ENCODE data around the gene GET3. TPM values are rescaled to one million over a fixed set of nuclear protein-coding genes. Genes with fewer than 3 reads are reported as not detected.
A peak's percentile ranks its signal among the peaks of the same experiment; 100 is the strongest.

GET3 gene
- total and polyA plus RNA-seq, 2 of the 13 experiments (the other 11 are each of a cell fraction or from before 2014, with no cell fraction given), result 57.7 to 59.4 TPM

DNA sequence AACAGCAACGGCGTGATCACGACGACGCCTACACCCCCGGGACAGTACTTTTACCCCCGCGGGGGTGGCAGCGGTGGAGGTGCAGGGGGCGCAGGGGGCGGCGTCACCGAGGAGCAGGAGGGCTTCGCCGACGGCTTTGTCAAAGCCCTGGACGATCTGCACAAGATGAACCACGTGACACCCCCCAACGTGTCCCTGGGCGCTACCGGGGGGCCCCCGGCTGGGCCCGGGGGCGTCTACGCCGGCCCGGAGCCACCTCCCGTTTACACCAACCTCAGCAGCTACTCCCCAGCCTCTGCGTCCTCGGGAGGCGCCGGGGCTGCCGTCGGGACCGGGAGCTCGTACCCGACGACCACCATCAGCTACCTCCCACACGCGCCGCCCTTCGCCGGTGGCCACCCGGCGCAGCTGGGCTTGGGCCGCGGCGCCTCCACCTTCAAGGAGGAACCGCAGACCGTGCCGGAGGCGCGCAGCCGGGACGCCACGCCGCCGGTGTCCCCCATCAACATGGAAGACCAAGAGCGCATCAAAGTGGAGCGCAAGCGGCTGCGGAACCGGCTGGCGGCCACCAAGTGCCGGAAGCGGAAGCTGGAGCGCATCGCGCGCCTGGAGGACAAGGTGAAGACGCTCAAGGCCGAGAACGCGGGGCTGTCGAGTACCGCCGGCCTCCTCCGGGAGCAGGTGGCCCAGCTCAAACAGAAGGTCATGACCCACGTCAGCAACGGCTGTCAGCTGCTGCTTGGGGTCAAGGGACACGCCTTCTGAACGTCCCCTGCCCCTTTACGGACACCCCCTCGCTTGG lies 55.0 kb downstream of the GET3 start (continued):
- TF ChIP-seq, protein P1, sequence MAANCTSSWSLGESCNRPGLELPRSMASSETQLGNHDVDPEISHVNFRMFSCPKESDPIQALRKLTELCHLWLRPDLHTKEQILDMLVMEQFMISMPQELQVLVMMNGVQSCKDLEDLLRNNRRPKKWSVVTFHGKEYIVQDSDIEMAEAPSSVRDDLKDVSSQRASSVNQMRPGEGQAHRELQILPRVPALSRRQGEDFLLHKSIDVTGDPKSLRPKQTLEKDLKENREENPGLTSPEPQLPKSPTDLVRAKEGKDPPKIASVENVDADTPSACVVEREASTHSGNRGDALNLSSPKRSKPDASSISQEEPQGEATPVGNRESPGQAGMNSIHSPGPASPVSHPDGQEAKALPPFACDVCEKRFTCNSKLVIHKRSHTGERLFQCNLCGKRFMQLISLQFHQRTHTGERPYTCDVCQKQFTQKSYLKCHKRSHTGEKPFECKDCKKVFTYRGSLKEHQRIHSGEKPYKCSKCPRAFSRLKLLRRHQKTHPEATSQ (CRISPR knock-in tag; IDR thresholded peaks at IDR 0.05; ENCODE audit: borderline replicate concordance), result no peak
- TF ChIP-seq FOXA3 (CRISPR knock-in tag; IDR thresholded peaks at IDR 0.05), result peak; percentile 40; the same call in 1 of the 2 replicates
- peak; percentile 93 for TF ChIP-seq GABPB1 (CRISPR knock-in tag; IDR thresholded peaks at IDR 0.05)
- no peak for TF ChIP-seq KMT2B (CRISPR knock-in tag; IDR thresholded peaks at IDR 0.05)
- TF ChIP-seq, protein P2, sequence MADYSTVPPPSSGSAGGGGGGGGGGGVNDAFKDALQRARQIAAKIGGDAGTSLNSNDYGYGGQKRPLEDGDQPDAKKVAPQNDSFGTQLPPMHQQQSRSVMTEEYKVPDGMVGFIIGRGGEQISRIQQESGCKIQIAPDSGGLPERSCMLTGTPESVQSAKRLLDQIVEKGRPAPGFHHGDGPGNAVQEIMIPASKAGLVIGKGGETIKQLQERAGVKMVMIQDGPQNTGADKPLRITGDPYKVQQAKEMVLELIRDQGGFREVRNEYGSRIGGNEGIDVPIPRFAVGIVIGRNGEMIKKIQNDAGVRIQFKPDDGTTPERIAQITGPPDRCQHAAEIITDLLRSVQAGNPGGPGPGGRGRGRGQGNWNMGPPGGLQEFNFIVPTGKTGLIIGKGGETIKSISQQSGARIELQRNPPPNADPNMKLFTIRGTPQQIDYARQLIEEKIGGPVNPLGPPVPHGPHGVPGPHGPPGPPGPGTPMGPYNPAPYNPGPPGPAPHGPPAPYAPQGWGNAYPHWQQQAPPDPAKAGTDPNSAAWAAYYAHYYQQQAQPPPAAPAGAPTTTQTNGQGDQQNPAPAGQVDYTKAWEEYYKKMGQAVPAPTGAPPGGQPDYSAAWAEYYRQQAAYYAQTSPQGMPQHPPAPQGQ (CRISPR knock-in tag; IDR thresholded peaks at IDR 0.05; ENCODE audit: borderline replicate concordance), result no peak
- no peak; the same call in none of the 2 replicates for TF ChIP-seq CHCHD3 (CRISPR knock-in tag; IDR thresholded peaks at IDR 0.05)
- no peak for TF ChIP-seq ZNF180 (CRISPR knock-in tag; IDR thresholded peaks at IDR 0.05; ENCODE audit: borderline replicate concordance, low read depth)
- no peak for TF ChIP-seq MAFG (CRISPR knock-in tag; IDR thresholded peaks at IDR 0.05)
- TF ChIP-seq ZFYVE20 (CRISPR knock-in tag; IDR thresholded peaks at IDR 0.05; ENCODE audit: borderline replicate concordance, low read depth), result no peak
- no peak for TF ChIP-seq ZNF674 (CRISPR knock-in tag; IDR thresholded peaks at IDR 0.05; ENCODE audit: low read depth)
- TF ChIP-seq IRX3 (CRISPR knock-in tag; IDR thresholded peaks at IDR 0.05; ENCODE audit: borderline replicate concordance, low read depth), result 0 out of 2 replicates have a peak, but pooled peaks have one; percentile 62
- no peak for TF ChIP-seq TOE1 (CRISPR knock-in tag; IDR thresholded peaks at IDR 0.05)
- TF ChIP-seq ZNF282 (IDR thresholded peaks at IDR 0.05; ENCODE audit: partially characterized antibody), result no peak
- TF ChIP-seq KDM1A (CRISPR knock-in tag; IDR thresholded peaks at IDR 0.05), result no peak
- 0 out of 2 replicates have a peak, but pooled peaks have one; percentile 47 for TF ChIP-seq ISX (CRISPR knock-in tag; conservative IDR thresholded peaks at IDR 0.05)
- TF ChIP-seq ZNF543 (CRISPR knock-in tag; IDR thresholded peaks at IDR 0.05), result no peak; the same call in 1 of the 2 replicates
- 0 out of 2 replicates have a peak, but pooled peaks have one; percentile 49 for TF ChIP-seq ZSCAN31 (CRISPR knock-in tag; IDR thresholded peaks at IDR 0.05; ENCODE audit: low read depth)
- TF ChIP-seq ZNF720 (CRISPR knock-in tag; IDR thresholded peaks at IDR 0.05), result no peak
- no peak for TF ChIP-seq MAZ (IDR thresholded peaks at IDR 0.05; ENCODE audit: borderline replicate concordance, low read depth, low read length)
- peak; percentile 53; the same call in 1 of the 2 replicates for TF ChIP-seq MAZ (CRISPR knock-in tag; IDR thresholded peaks at IDR 0.05; ENCODE audit: low read depth)
- peak; percentile 63 for TF ChIP-seq HOXA3 (CRISPR knock-in tag; IDR thresholded peaks at IDR 0.05)
- peak; percentile 74 for TF ChIP-seq YY1 (IDR thresholded peaks at IDR 0.05; ENCODE audit: insufficient read depth, insufficient replicate concordance, low read depth, low read length)
- no peak for TF ChIP-seq ZNF234 (CRISPR knock-in tag; conservative IDR thresholded peaks at IDR 0.05)
- TF ChIP-seq ZFP37 (CRISPR knock-in tag; IDR thresholded peaks at IDR 0.05; ENCODE audit: borderline replicate concordance), result no peak; the same call in 1 of the 2 replicates
- TF ChIP-seq ATRX (CRISPR knock-in tag; IDR thresholded peaks at IDR 0.05; ENCODE audit: borderline replicate concordance), result no peak
- peak; percentile 61; the same call in 1 of the 2 replicates for TF ChIP-seq ZNF317 (CRISPR knock-in tag; IDR thresholded peaks at IDR 0.05)

All from HepG2 (cell line).